ENCODE results near the gene TCEANC2. TPM values are rescaled to one million over a fixed set of nuclear protein-coding genes. Genes with fewer than 3 reads are reported as not detected.

Gene TCEANC2
- total RNA-seq, 1 experiment from 2014 or later, result 5.3 TPM

GRCh38 chr1:54012008-54012325, 41.4 kb upstream of the TCEANC2 start:
- H4K8ac ChIP-seq (replicated peaks; ENCODE audit: insufficient read length, low read depth, low read length), result no peak overlapping the region
- H3K9ac ChIP-seq (ENCODE audit: extremely low read depth, insufficient read length, low read length), result no peak overlapping the region
- H2AK5ac ChIP-seq (ENCODE audit: insufficient read length, low read length), result no peak overlapping the region

More at GRCh38 chr1:54012008-54012325, 41.4 kb upstream of the TCEANC2 start:
- H3K4ac ChIP-seq (ENCODE audit: low read depth, low read length), result no peak overlapping the region
- Mint-ChIP-seq H3K4me1 (peaks cover 8 to 10% of the 10 kb centered on the region in 2 experiments), H3K27me3 (ENCODE audit: low read depth) (peaks cover 1% of the 10 kb centered on the region), H3K36me3 (ENCODE audit: insufficient read depth in 1 of 3, low read depth in 3 of 3) (no peaks in the 10 kb centered on the region), H3K4me3 (no peak overlapping the region), H3K27ac (no peak overlapping the region), H3K9me3 (no peaks in the 10 kb centered on the region)
- H3K27ac ChIP-seq (ENCODE audit: insufficient read length, low read depth, low read length), result no peak overlapping the region
- no peak overlapping the region for H2BK20ac ChIP-seq (ENCODE audit: low read depth, low read length, poor library complexity, severe bottlenecking)
- no peak for DNase-seq
- H3K4me1 ChIP-seq (ENCODE audit: insufficient read depth, low read length), result no peaks in the 10 kb centered on the region
- no peak overlapping the region for H3K4me2 ChIP-seq (ENCODE audit: insufficient read depth, insufficient read length, low read length)
- no peak overlapping the region for H4K91ac ChIP-seq (ENCODE audit: insufficient read length, low read depth, low read length)
- no peaks in the 10 kb centered on the region for H3K9me3 ChIP-seq (ENCODE audit: control insufficient read depth, low read depth, low read length)
- H2BK5ac ChIP-seq (ENCODE audit: insufficient read length, low read length), result no peak overlapping the region
- no peaks in the 10 kb centered on the region for H3K79me2 ChIP-seq (ENCODE audit: insufficient read depth, low read length)
- no peak overlapping the region for H2BK12ac ChIP-seq (ENCODE audit: insufficient read length, low read depth, low read length)
- no peak overlapping the region for H3K56ac ChIP-seq (ENCODE audit: insufficient read length, low read depth, low read length)
- H3K23me2 ChIP-seq (ENCODE audit: insufficient read length, low read depth, low read length, poor library complexity, severe bottlenecking), result no peaks in the 10 kb centered on the region
- H2AFZ ChIP-seq (ENCODE audit: low read length), result no peak overlapping the region
- no peak overlapping the region for H4K5ac ChIP-seq (ENCODE audit: insufficient read length, low read depth, low read length)
- H4K20me1 ChIP-seq (ENCODE audit: control insufficient read depth, insufficient read depth, insufficient read length), result no peaks in the 10 kb centered on the region
- H3K14ac ChIP-seq (ENCODE audit: insufficient read depth, low read length), result no peak overlapping the region
- no peak for TF ChIP-seq CTCF (conservative IDR thresholded peaks at IDR 0.05)
- H3K18ac ChIP-seq (ENCODE audit: insufficient read length, low read depth, low read length), result no peak overlapping the region
- no CpG with 5 or more reads among the region's 9 CpGs for WGBS (ENCODE audit: extremely low coverage, insufficient read length, low lambda C conversion rate)
- H2BK15ac ChIP-seq (ENCODE audit: low read depth, low read length), result no peak overlapping the region
- no peaks in the 10 kb centered on the region for H3K79me1 ChIP-seq (ENCODE audit: insufficient read depth, low read depth, low read length, poor library complexity, severe bottlenecking)
- no peak overlapping the region for H3T11ph ChIP-seq (ENCODE audit: low read length)
- no peak overlapping the region for H2BK120ac ChIP-seq (ENCODE audit: low read depth, low read length, poor library complexity, severe bottlenecking)
- H3K23ac ChIP-seq (ENCODE audit: insufficient read length, low read depth, low read length), result no peak overlapping the region
- H3K27me3 ChIP-seq (ENCODE audit: insufficient read depth, low read length), result no peaks in the 10 kb centered on the region
